MM.1S (cell line): ENCODE results near the gene NR2C2.

Experiments
- CTCF ChIP-seq: fragments of 300-600 bp; sonication (generic); IDR thresholded peaks from 2 replicates; pipeline ENCODE4 v1.5.1; 2016; ENCODE audit warnings: antibody characterized with exemption, low read length, mixed read lengths
- EZH2 ChIP-seq: fragments of 300-600 bp; sonication (generic); optimal IDR thresholded peaks from 2 replicates; pipeline ENCODE3; 2017; ENCODE audit warnings: low read depth, mild to moderate bottlenecking, antibody characterized with exemption, low read length, mixed read lengths

- no peak for TF ChIP-seq CTCF
- no peak for TF ChIP-seq EZH2
Measured at GRCh38 chr3:14967285-14967684, 19.9 kb downstream of the NR2C2 start.
